GM23338 (cell line): ENCODE results near the gene LRRC47. TPM values are rescaled to one million over a fixed set of nuclear protein-coding genes. Genes with fewer than 3 reads are reported as not detected.

Experiments
- ATAC-seq: fragments of 200-7000 bp; cut with Tn5 transposase; 3 replicates; pipeline ENCODE4 v1.9.1; 2020
- DNase-seq: peaks from one replicate; pipeline ENCODE4 v3.0.0-alpha.2; 2015; ENCODE audit warnings: low spot score
- H2AFZ ChIP-seq: fragments of 200-600 bp; sonication (generic); 2 replicates; pipeline ENCODE4 v1.8.0; 2016; ENCODE audit warnings: antibody characterized with exemption, mild to moderate bottlenecking, moderate library complexity
- H3F3A ChIP-seq: fragments of 200-600 bp; sonication (generic); replicated peaks from 2 replicates; pipeline ENCODE4 v1.8.0; 2017; ENCODE audit warnings: antibody characterized with exemption, mixed run types, low read depth
- H3K27ac ChIP-seq: fragments of 200-600 bp; sonication (generic); 2 replicates; pipeline ENCODE4 v1.6.1; 2016; ENCODE audit warnings: low read depth
- H3K27me3 ChIP-seq: fragments of 200-600 bp; sonication (generic); 2 replicates; pipeline ENCODE4 v1.8.0; 2016; ENCODE audit warnings: mild to moderate bottlenecking, mixed run types, moderate library complexity; ENCODE audit not compliant: insufficient read depth
- H3K36me3 ChIP-seq: fragments of 200-600 bp; sonication (generic); 2 replicates; pipeline ENCODE4 v1.8.0; 2016; ENCODE audit warnings: mild to moderate bottlenecking; ENCODE audit not compliant: insufficient read depth
- H3K4me1 ChIP-seq: fragments of 200-600 bp; sonication (generic); 2 replicates; pipeline ENCODE4 v1.8.0; 2016; ENCODE audit warnings: mild to moderate bottlenecking, moderate library complexity; ENCODE audit not compliant: insufficient read depth
- H3K4me2 ChIP-seq: fragments of 200-600 bp; sonication (generic); 2 replicates; pipeline ENCODE4 v1.7.1; 2017; ENCODE audit warnings: mixed run types
- H3K4me3 ChIP-seq: fragments of 200-600 bp; sonication (generic); 2 replicates; pipeline ENCODE4 v1.6.1; 2016; ENCODE audit warnings: mixed run types
- H3K79me2 ChIP-seq: fragments of 200-600 bp; sonication (generic); replicated peaks from 2 replicates; pipeline ENCODE4 v1.8.0; 2017; ENCODE audit warnings: mild to moderate bottlenecking; ENCODE audit not compliant: insufficient read depth
- H3K9me2 ChIP-seq: fragments of 200-600 bp; sonication (generic); 2 replicates; pipeline ENCODE4 v1.8.0; 2017; ENCODE audit not compliant: insufficient read depth
- H4K20me1 ChIP-seq: fragments of 200-600 bp; sonication (generic); replicated peaks from 2 replicates; pipeline ENCODE4 v1.8.0; 2017; ENCODE audit warnings: mild to moderate bottlenecking; ENCODE audit not compliant: insufficient read depth
- H3K27ac Mint-ChIP-seq: 2 replicates; pipeline ENCODE4 v1.8.0; 2020; ENCODE audit warnings: inconsistent platforms, mild to moderate bottlenecking, moderate library complexity, mixed read lengths
- H3K27me3 Mint-ChIP-seq: 3 replicates; pipeline ENCODE4 v1.8.0; 2022; ENCODE audit warnings: low read depth, mild to moderate bottlenecking, moderate library complexity, mixed read lengths, inconsistent platforms; ENCODE audit not compliant: insufficient read depth, poor library complexity
- H3K36me3 Mint-ChIP-seq: 3 replicates; pipeline ENCODE4 v1.8.0; 2021; ENCODE audit warnings: low read depth, mild to moderate bottlenecking, inconsistent platforms, moderate library complexity, mixed read lengths
- H3K4me1 Mint-ChIP-seq: 3 replicates; pipeline ENCODE4 v1.8.0; 2020; ENCODE audit warnings: mild to moderate bottlenecking, inconsistent platforms, mixed read lengths
- H3K4me3 Mint-ChIP-seq: 3 replicates; pipeline ENCODE4 v1.8.0; 2021; ENCODE audit warnings: moderate library complexity, mild to moderate bottlenecking, inconsistent platforms, mixed read lengths
- H3K9me3 Mint-ChIP-seq: 3 replicates; pipeline ENCODE4 v1.8.0; 2020; ENCODE audit warnings: moderate library complexity, mild to moderate bottlenecking, inconsistent platforms, mixed read lengths
- CREB1 ChIP-seq: fragments of 250-450 bp; sonication (Bioruptor Pico); IDR thresholded peaks from 2 replicates; pipeline ENCODE4 v1.5.0; 2020; ENCODE audit warnings: low read depth, mild to moderate bottlenecking, moderate library complexity
- EZH2 ChIP-seq: fragments of 200-600 bp; sonication (generic); IDR thresholded peaks from one replicate; pipeline ENCODE4 v1.8.0; 2017; ENCODE audit warnings: antibody characterized with exemption, mild to moderate bottlenecking, low read depth; ENCODE audit not compliant: unreplicated experiment
- EZH2phosphoT487 ChIP-seq: fragments of 200-600 bp; sonication (generic); IDR thresholded peaks from one replicate; pipeline ENCODE4 v1.8.1; 2018; ENCODE audit warnings: antibody characterized with exemption; ENCODE audit not compliant: unreplicated experiment
- JUNB ChIP-seq: IDR thresholded peaks from one replicate; pipeline ENCODE4 v1.6.1; 2016; ENCODE audit warnings: antibody characterized with exemption; ENCODE audit not compliant: unreplicated experiment
- NANOG ChIP-seq: IDR thresholded peaks from 2 replicates; pipeline ENCODE4 v1.6.1; 2016; ENCODE audit warnings: antibody characterized with exemption, borderline replicate concordance
- POLR2AphosphoS5 ChIP-seq: IDR thresholded peaks from 2 replicates; pipeline ENCODE4 v1.6.1; 2016; ENCODE audit warnings: antibody characterized with exemption, low read depth
- STAT1 ChIP-seq: IDR thresholded peaks from one replicate; pipeline ENCODE4 v1.6.1; 2016; ENCODE audit warnings: antibody characterized with exemption; ENCODE audit not compliant: unreplicated experiment
- ZNF114 ChIP-seq: fragments of 250-450 bp; sonication (Bioruptor Pico); IDR thresholded peaks from 2 replicates; pipeline ENCODE4 v1.5.0; 2020; ENCODE audit warnings: mild to moderate bottlenecking, moderate library complexity
- ZNF331 ChIP-seq: fragments of 250-450 bp; sonication (Bioruptor Pico); IDR thresholded peaks from 2 replicates; pipeline ENCODE4 v1.5.0; 2020; ENCODE audit warnings: low read depth, mild to moderate bottlenecking, moderate library complexity
- ZNF462 ChIP-seq: fragments of 250-450 bp; sonication (Bioruptor Pico); IDR thresholded peaks from 2 replicates; pipeline ENCODE4 v1.5.0; 2020; ENCODE audit warnings: mild to moderate bottlenecking, moderate library complexity
- polyA plus RNA-seq: library from polyadenylated mRNA; unstranded; fragments of >200 nt; fragmentation: Nextera tagmentation; extraction: Ambion mirVana; gene quantifications from 2 replicates; pipeline ENCODE4 v1.2.1, GENCODE V29; 2016
- total RNA-seq: library from RNA; depleted of rRNA; stranded (reverse); fragments of >200 nt; shearing (Covaris generic); gene quantifications from 2 replicates; pipeline ENCODE4 v1.2.3, GENCODE V29; 2014
- TF ChIP-seq, protein P1 (sequence below): IDR thresholded peaks from one replicate; pipeline ENCODE4 v1.6.1; 2018; ENCODE audit warnings: antibody characterized with exemption; ENCODE audit not compliant: unreplicated experiment
- TF ChIP-seq, protein P2 (sequence below): IDR thresholded peaks from 2 replicates; pipeline ENCODE4 v1.6.1; 2016; ENCODE audit warnings: antibody characterized with exemption
- TF ChIP-seq, protein P3 (sequence below), 2 experiments: fragments of 200-600 bp in 1 of 2; sonication (generic) in 1 of 2; conservative IDR thresholded peaks; 2 replicates each; pipeline versions ENCODE4 v1.5.1 to v1.6.1; 2016 to 2017; ENCODE audit warnings: antibody characterized with exemption in 2 of 2, low read depth in 2 of 2, mild to moderate bottlenecking in 2 of 2, moderate library complexity in 1 of 2

LRRC47 gene
- total and polyA plus RNA-seq, 2 experiments from 2014 or later = 15.8 to 76.8 TPM

DNA sequence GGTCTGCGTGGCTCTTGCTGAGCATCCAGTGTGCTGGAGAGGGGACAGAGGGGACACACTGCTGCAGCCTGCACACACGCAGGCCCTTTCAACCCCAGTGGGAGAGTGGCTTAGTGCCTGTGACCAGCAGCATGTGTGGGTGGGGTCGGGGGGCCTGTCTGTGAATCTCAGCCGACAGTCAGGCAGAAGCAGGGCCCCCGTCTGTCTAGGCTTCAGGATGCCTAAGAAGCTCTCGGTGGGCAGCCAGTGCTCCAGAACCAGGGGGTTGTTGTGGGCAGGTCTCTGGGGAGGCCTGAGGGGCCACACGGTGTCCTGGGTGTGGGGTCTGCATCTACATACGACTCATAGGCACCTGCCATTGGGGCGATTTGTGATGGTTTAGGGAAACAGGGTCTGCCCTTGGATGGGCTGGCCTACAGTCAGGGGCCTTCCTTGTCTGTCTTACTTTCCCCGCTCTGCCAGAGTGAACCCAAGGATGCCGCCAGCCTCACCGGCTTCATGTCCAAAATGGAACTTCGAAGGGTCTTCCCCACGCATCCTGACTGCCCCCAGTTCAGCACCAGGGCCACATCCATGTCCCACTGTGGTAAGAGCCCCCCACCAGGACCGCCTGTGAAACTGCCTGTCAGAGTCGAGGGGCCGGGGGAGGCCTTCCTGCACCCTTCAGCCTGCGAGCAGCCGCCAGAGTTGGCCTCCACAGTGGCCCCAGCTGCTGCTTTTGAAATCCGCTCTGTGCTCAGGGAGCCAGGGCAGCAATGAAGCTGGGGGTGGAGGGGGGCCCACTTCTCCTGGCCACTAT, 42.4 kb downstream of the LRRC47 start:
- Mint-ChIP-seq H3K4me1 (no peaks in the 10 kb centered on the region), H3K9me3 (no peaks in the 10 kb centered on the region), H3K27ac (no peak overlapping the region), H3K36me3 (no peaks in the 10 kb centered on the region), H3K4me3 (no peak overlapping the region), H3K27me3 (peaks cover 13% of the 10 kb centered on the region)
- ATAC-seq (no peak), DNase-seq (no peak)
- Histone ChIP-seq H2AFZ (no peak overlapping the region), H3K79me2 (no peaks in the 10 kb centered on the region), H3K4me2 (no peak overlapping the region), H3K27ac (no peak overlapping the region), H4K20me1 (no peaks in the 10 kb centered on the region), H3F3A (no peaks in the 10 kb centered on the region), H3K9me2 (no peaks in the 10 kb centered on the region), H3K4me3 (no peak overlapping the region), H3K27me3 (no peaks in the 10 kb centered on the region), H3K4me1 (no peaks in the 10 kb centered on the region), H3K36me3 (no peaks in the 10 kb centered on the region)
- no peak for TF ChIP-seq CREB1 (CRISPR knock-in tag)
- no peak for TF ChIP-seq ZNF114 (CRISPR knock-in tag)
- no peak for TF ChIP-seq JUNB
- TF ChIP-seq ZNF331 (CRISPR knock-in tag) = no peak
- TF ChIP-seq EZH2 = no peak
- TF ChIP-seq EZH2phosphoT487 = no peak
- TF ChIP-seq, protein P1, sequence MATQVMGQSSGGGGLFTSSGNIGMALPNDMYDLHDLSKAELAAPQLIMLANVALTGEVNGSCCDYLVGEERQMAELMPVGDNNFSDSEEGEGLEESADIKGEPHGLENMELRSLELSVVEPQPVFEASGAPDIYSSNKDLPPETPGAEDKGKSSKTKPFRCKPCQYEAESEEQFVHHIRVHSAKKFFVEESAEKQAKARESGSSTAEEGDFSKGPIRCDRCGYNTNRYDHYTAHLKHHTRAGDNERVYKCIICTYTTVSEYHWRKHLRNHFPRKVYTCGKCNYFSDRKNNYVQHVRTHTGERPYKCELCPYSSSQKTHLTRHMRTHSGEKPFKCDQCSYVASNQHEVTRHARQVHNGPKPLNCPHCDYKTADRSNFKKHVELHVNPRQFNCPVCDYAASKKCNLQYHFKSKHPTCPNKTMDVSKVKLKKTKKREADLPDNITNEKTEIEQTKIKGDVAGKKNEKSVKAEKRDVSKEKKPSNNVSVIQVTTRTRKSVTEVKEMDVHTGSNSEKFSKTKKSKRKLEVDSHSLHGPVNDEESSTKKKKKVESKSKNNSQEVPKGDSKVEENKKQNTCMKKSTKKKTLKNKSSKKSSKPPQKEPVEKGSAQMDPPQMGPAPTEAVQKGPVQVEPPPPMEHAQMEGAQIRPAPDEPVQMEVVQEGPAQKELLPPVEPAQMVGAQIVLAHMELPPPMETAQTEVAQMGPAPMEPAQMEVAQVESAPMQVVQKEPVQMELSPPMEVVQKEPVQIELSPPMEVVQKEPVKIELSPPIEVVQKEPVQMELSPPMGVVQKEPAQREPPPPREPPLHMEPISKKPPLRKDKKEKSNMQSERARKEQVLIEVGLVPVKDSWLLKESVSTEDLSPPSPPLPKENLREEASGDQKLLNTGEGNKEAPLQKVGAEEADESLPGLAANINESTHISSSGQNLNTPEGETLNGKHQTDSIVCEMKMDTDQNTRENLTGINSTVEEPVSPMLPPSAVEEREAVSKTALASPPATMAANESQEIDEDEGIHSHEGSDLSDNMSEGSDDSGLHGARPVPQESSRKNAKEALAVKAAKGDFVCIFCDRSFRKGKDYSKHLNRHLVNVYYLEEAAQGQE = no peak
- TF ChIP-seq NANOG = no peak
- no peak for TF ChIP-seq POLR2AphosphoS5
- TF ChIP-seq STAT1 = no peak
- TF ChIP-seq, protein P2, sequence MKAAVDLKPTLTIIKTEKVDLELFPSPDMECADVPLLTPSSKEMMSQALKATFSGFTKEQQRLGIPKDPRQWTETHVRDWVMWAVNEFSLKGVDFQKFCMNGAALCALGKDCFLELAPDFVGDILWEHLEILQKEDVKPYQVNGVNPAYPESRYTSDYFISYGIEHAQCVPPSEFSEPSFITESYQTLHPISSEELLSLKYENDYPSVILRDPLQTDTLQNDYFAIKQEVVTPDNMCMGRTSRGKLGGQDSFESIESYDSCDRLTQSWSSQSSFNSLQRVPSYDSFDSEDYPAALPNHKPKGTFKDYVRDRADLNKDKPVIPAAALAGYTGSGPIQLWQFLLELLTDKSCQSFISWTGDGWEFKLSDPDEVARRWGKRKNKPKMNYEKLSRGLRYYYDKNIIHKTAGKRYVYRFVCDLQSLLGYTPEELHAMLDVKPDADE = no peak
- TF ChIP-seq ZNF462 (CRISPR knock-in tag) = no peak
- TF ChIP-seq, protein P3, sequence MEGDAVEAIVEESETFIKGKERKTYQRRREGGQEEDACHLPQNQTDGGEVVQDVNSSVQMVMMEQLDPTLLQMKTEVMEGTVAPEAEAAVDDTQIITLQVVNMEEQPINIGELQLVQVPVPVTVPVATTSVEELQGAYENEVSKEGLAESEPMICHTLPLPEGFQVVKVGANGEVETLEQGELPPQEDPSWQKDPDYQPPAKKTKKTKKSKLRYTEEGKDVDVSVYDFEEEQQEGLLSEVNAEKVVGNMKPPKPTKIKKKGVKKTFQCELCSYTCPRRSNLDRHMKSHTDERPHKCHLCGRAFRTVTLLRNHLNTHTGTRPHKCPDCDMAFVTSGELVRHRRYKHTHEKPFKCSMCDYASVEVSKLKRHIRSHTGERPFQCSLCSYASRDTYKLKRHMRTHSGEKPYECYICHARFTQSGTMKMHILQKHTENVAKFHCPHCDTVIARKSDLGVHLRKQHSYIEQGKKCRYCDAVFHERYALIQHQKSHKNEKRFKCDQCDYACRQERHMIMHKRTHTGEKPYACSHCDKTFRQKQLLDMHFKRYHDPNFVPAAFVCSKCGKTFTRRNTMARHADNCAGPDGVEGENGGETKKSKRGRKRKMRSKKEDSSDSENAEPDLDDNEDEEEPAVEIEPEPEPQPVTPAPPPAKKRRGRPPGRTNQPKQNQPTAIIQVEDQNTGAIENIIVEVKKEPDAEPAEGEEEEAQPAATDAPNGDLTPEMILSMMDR (conservative IDR thresholded peaks at IDR 0.05; ENCODE audit: low read depth in 2 of 2) = no peak
